Right lobe of liver (tissue), 4 donors: ENCODE data around the gene SCG2.

Source experiments
- POLR2A ChIP-seq: fragments of 450-650 bp; IDR thresholded peaks from one replicate; pipeline ENCODE4 v1.6.1; 2017; ENCODE audit warnings: antibody characterized with exemption, mild to moderate bottlenecking
- TF ChIP-seq, protein P1 (sequence below), 4 donors: fragments of 200-600 bp in 3 of 4; fragments of 450-650 bp in 1 of 4; IDR thresholded peaks; one replicate each; pipeline versions ENCODE4 v1.5.1 to v1.8.0; 2016 to 2022; ENCODE audit warnings: antibody characterized with exemption in 4 of 4, mild to moderate bottlenecking in 2 of 4
- donor health status: DM: no; HTN: no; CAD: no.
- donor health status: DM: no; HTN: no; CAD: no.
- donor health status: DM: no; HTN: yes; CAD: no.

DNA sequence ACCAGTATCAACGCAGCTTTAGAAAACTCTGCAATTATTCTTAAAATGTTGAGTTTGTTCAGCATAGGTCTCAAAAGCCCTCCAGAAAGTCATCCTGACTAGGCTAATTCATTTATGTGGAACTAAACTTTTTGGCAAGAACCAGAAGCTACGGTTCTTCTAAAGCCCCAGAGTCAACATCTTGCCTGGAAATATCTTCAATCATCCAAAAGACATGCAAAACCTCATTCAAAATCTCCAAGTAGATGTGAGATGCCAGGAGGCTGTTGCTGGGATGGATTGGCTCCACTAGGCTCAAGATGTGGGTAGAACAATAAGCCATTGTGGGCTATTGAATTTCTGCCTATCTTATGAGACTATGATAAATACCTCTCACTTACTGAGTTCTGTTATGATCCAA, 2.1 kb upstream of the SCG2 start:
- TF ChIP-seq, protein P1, sequence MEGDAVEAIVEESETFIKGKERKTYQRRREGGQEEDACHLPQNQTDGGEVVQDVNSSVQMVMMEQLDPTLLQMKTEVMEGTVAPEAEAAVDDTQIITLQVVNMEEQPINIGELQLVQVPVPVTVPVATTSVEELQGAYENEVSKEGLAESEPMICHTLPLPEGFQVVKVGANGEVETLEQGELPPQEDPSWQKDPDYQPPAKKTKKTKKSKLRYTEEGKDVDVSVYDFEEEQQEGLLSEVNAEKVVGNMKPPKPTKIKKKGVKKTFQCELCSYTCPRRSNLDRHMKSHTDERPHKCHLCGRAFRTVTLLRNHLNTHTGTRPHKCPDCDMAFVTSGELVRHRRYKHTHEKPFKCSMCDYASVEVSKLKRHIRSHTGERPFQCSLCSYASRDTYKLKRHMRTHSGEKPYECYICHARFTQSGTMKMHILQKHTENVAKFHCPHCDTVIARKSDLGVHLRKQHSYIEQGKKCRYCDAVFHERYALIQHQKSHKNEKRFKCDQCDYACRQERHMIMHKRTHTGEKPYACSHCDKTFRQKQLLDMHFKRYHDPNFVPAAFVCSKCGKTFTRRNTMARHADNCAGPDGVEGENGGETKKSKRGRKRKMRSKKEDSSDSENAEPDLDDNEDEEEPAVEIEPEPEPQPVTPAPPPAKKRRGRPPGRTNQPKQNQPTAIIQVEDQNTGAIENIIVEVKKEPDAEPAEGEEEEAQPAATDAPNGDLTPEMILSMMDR (IDR thresholded peaks at IDR 0.05), result no peak
- no peak for TF ChIP-seq POLR2A
